ENCODE results near the gene MAT2A.
"Not testable (repeated sequence)": the region's sequence is repeated elsewhere in the genome, so short reads cannot be mapped to it uniquely, and the experiment has no call there.

MAT2A gene

DNA sequence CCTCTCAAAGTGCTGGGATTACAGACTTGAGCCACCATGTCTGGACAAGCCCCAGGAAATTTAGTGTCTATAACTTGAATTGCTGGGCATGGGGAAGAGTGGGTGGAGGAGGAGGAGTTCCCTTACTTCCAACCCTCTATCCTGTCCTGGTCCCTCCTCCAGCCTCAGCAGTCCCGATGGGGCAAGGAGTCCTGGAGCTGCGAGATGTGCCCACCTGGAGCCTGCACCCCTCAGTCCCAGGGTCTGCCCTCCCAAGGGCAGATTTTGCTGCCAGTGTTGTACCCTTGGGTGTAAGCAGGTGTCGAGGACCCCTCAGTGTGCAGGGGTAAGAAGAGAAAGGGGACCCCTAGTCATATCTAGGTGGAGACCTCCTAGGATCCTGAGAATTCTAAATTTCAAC, 41.2 kb downstream of the MAT2A start:
- DNase-seq = no peak

DNA sequence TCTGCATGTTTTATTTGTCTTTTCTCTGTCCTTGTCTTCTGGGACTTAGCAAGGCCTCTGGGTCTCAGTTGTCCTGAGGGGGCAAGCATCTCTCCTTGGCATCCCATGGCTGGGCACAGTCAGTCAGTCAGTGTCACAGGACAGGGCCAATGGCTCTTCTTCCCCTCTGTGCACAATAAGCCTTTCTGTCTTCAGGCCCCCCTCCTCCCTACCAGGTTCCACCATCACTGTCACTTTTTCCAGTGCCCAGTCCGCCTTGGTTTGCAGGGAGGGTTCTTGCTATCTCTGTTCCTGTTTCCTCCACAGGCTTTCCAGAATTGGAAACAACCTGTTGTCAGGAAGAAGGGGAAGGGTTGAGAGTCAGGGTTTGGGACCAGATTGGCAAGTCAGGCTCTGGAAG, 43.5 kb downstream of the MAT2A start:
- DNase-seq = no peak

DNA sequence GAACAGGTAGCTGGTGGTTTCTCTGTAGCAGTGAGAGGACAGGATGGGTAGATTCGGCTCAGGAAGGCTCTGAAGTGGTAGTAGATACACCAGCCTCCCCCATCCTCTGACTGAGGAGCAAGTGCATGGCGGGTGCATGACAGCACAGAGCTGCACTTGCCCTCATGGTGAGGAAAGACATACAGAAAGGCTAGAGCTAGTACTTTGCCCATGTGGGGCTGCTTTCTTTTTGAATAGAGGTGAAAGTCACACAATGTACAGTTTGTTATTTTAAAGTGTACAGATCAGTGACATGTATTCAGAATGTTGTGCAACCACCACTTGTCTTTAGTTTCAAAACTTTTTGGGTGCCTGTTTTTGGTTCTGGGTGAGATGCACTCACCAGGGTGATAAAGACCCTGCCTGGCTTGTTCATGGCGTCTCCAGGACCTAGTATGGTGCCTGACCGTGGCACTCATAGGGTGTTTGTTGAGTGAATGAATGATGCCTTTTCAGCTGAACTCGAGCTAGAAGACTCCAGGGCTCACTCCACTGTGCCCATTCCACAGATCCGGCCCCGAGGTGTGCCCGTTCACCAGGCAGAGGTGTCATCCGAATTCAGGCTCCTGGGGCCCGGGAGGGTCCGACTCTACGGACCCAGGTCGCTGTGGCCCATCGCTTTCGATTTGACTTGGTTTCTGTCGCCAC, 44.8 kb downstream of the MAT2A start:
- no peak for DNase-seq

DNA sequence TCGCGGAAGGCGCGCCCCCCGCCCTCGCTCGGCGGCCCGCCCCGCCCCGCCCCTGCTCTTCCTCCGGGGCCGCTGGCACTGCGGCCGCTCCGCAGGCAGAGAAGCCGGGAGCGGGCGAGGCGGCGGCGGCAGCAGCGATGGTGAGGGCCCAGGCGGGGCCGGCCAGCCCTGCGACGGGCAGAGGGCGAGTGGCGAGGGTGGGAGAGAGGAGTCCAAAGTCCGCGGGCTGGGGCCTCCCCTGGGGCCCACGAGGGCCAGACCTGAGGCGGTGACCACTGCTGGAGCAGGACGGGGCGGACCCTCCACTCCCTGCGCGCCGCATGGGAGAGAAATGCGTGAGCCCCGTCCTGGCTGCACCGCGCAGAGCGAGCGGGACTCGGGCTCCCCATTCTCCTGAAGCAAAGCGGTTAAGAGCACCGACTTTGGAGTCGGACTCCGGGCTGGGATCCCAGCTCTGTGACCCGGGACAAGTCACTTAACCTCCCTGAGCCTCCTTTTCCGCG, 45.4 kb downstream of the MAT2A start, which contains the start of gene VAMP5:
Gene VAMP5 (plus strand): TSS at position 78 of the 503 bp plus-strand sequence. CDS start 60 bp downstream, at position 138.
- no peak for DNase-seq

DNA sequence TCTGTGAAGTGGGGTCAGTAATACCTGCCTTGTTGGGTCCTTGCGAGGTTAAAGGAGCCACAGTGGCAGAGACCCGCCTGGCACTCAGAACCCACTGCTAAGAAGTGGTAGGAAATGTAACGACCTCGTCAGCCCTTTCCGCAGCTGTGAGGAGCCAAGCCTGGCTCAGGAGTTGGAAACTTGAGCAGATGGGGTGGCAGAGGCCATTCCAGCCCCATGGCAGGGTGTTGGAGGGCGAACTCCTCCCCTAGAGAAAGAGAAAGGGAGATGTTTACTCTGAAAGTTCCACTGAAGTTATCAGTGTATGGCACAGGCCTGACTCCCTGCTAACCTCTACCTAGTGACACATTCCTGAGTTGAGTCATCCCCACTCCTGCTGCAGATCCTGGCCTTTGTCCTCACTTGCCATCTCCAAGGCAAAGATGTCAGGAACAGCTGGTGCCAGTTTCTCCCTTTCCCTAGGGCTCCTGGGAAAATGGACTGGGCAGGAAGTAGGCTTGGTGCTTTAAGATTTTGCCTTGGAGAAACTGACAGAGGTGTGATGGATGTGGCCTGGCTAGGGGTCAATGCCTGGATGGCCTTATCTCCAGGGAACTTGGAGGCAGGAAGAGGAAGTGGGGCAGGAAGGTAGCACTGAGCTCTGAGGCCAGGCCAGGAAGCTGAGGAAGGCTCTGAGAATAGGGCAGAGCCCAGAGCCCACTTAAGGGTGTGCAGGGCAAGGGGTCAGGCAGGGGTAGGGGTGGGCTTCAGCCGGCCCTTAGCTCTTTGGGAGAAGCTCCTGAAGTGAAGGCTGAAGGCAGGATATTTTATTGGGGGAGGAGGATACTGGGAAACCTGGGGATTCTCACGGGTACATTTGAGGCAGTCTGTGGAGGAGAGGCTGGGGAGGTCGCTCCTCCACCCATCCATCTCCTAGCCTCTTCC, 46.2 kb downstream of the MAT2A start:
- no peak for DNase-seq

DNA sequence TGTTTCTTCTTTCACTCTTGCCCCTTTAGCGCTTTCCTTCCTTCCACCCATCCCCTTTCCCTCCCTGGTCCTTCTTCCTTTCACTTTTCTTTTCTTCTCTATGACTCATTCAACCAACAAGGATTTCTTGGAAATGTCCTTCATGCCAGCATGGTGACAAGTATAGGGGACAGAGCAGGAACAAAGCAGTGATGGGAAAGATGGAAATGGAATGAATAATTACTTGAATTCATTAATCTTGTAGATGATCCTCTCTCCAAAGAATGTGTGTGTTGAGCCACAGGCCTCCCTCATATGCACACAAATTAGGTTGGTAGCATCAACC, 46.8 kb downstream of the MAT2A start:
- no peak for DNase-seq

DNA sequence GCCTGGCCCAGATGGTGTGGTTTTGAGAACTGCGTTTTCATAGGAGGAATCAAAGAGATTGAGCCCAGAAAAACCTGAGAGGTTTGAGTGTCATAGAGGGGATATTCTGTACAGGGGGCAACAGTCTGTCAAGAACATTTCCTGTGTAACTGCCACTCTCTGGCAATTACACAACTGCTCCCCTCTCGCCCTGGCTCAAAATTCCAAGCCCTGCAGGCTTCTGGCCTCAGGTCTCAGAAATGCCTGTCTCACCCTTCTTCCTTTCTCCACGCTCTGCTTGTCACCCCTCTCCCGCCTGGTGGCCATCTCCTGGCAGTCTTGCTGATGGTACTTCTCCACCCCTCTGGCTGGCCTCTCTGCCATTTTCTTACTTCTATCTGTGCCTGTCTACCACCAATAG, 49.3 kb downstream of the MAT2A start:
- DNase-seq = no peak

DNA sequence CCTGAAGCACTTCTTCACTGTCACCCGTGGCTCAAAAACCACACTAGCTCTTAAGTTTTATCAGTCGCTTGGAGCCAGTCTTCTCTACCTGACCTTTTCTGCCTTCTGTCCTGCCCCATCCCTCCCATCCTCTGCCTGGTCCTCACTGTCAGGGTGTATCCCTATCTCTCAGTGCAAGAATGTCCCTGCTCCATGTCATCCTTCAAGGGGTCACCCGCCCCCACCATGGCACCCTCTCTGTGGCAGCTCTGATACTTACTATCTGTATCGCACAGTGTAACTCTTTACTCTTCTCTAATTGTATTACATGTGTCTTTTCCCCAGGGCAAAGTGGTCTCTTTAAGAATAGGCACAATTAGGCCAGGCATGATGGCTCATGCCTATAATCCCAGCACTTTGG, 49.7 kb downstream of the MAT2A start:
- no peak for DNase-seq

DNA sequence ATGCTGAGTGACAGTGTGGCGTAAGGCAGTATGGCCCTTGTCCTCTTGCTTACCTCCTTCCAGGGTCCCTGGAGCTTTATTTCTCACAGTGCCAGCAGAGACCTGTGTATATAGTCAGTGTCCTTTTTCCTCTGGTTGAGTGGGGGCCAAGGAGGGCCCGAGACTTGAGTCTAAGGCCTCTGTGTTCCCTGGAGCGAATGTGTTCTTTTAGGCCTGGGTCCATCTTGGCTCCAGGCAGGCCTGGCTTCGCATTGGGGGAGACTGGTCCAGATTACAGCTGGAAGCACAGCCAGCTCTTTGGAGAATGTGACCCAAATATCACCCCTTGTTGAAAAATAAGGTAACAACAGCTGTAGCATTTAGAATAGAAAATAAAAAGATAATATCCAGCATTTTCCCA, 50.2 kb downstream of the MAT2A start:
- no peak for DNase-seq

DNA sequence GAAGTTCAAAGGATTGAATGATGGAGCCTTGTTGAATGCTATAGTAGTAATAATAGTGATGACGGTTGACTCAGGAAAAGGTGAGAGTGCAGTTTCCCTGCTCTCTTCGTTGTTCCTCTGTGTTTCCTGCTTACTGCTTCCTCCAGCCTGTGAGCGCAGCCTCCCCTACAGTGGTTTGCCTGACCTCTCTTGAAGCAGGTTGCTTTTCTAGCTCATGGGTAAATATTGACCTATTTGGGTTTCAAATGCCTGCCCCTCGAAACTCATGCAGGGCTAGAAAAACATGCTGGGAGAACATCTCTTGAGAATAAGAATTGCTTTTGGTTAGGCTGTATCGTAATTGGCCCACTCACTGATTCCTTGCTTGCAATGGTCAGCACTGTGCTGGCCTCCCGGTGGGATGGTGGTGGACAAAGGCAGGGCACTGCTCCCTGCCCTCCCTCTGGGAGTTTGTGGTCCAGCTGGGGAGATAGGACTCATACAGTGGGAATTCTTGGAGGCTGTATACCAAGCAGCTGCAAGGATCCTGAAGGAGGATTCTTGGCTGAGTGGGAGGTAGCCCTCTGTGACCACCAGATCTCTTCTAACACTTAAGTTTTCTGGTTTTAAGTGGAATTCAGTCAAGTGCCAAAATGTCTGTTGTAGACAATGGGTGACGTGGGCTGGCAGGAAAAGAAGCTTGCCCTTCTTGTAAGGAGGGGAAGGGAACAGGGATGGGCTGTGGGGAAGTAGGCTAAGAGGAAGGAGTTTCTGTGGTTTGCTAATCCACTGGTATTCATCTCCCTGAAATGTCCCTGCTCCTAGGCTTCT, 51.2 kb downstream of the MAT2A start:
- no peak for DNase-seq

DNA sequence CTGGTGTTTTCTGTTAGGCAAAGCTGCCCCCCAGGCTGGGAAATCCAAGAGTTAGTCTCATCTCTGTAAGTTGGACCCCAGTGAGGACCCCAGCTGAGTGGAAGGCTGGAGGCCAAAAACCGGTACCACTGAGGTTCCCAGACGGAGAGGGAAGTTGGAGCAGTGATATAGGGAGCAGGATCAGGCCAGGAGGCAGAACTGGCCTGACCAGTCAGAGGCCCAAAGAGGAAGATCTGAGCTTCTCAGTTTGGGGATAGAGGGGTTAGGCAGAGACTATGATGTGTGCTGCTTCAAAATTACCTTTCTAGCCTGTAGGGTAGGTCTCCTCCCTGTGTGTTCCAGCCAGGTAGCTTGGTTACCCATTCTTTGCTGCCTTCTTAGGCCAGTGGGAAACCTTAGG, 52.0 kb downstream of the MAT2A start:
- DNase-seq = no peak

DNA sequence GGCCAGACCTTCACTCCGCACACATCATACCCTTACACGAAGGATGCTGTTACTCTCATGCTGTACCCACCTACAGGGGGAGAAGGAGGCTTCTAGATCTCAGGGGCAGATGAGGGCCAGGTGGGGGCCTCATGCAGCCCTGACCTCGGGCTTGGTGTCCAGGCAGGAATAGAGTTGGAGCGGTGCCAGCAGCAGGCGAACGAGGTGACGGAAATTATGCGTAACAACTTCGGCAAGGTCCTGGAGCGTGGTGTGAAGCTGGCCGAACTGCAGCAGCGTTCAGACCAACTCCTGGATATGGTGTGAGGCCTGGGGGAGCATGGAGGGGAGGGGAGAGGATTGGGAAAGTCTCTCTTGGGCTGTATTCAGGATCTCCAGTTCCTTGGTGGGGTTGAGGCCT, 52.6 kb downstream of the MAT2A start:
- DNase-seq = no peak

DNA sequence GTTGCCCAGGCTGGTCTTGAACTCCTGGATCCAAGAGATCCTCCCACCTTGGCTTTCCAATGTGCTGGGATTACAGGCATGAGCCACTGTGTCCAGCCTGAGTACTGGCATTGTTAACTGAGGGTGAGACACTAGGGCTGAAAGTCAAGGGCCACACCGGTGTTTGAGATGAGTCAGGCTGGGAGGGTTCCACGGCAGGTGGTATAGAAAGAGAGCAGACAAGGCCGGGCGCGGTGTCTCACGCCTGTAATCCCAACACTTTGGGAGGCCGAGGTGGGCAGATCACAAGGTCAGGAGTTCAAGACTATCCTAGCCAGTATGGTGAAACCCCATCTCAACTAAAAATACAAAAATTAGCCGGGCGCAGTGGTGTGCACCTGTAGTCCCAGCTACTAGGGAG, 53.3 kb downstream of the MAT2A start:
- not testable (repeated sequence) for DNase-seq

DNA sequence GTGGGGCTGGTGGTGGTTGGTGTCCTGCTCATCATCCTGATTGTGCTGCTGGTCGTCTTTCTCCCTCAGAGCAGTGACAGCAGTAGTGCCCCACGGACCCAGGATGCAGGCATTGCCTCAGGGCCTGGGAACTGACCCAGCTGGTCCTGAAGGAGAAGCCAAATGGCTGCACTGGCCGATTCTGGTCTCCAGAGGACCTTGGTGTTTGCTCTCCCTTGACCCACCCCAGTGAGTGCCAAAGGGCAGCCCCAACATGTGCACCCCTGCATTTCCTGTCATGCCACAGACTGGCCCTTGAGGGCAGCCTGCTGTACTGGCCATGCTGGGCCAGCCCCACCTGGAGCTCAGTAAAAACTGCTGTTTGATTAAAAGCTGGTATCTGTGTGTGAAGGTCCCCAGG, 54.1 kb downstream of the MAT2A start:
- DNase-seq = no peak

Measured in NCI-H1092 (cell line).